GM12878 (cell line): ENCODE measurements around the gene UBE2D3. TPM values are rescaled to one million over a fixed set of nuclear protein-coding genes. Genes with fewer than 3 reads are reported as not detected.

Experiments
- ATAC-seq: fragments of 200-7000 bp; cut with Tn5 transposase; 3 replicates; pipeline ENCODE4 v1.9.1; 2020; ENCODE audit warnings: mild to moderate bottlenecking, moderate library complexity
- BruUV-seq: library from RNA; stranded (reverse); fragments of 400-500 nt; replicated peaks from 2 replicates; lab custom pipeline; 2021; lab: Mats Ljungman, UMichigan
- CTCF ChIA-PET: fragments of 300-600 bp; sonication (Branson Sonifier 250); formaldehyde crosslinking; extraction: SDS; loops from one replicate; lab custom pipeline; 2021; ENCODE audit warnings: inconsistent platforms; lab: Yijun Ruan, JAX
- POLR2A ChIA-PET: fragments of 350-600 bp; formaldehyde crosslinking; extraction: SDS; loops from one replicate; lab custom pipeline; 2021; ENCODE audit warnings: inconsistent platforms; lab: Charles Lee
- RAD21 ChIA-PET: fragments of 300-600 bp; sonication (Branson Sonifier 250); formaldehyde crosslinking; loops from one replicate; lab custom pipeline; 2023; ENCODE audit warnings: antibody characterized with exemption; ENCODE audit not compliant: unreplicated experiment; lab: Charles Lee
- SMC1A ChIA-PET: fragments of 300-600 bp; sonication (Branson Sonifier 250); formaldehyde crosslinking; loops from one replicate; lab custom pipeline; 2023; ENCODE audit not compliant: unreplicated experiment, uncharacterized antibody; lab: Charles Lee
- DNase-seq: peaks from one replicate; pipeline ENCODE4 v3.0.0-alpha.2; 2011; ENCODE audit warnings: low read depth, low spot score
- FAIRE-seq: peaks from 3 replicates; lab custom pipeline; 2011; peaks lifted over from hg19 to GRCh38; lab: Jason Lieb, UNC
- H2AFZ ChIP-seq: 2 replicates; pipeline ENCODE4 v1.6.0; 2011; ENCODE audit warnings: low read depth, low read length, control low read depth; ENCODE audit not compliant: control insufficient read depth
- H3K27ac ChIP-seq: 2 replicates; pipeline ENCODE4 v1.5.1; 2011; ENCODE audit warnings: control low read depth; ENCODE audit not compliant: control insufficient read depth, insufficient read depth
- H3K27me3 ChIP-seq, 2 experiments: replicated peaks in 1 of 2; 2 replicates each; pipeline versions ENCODE4 v1.6.0 to v1.6.1; 2011; ENCODE audit warnings: low read length in 1 of 2; ENCODE audit not compliant: control insufficient read depth in 2 of 2, insufficient read depth in 2 of 2
- H3K36me3 ChIP-seq, 2 experiments: 2 replicates each; pipeline ENCODE4 v1.5.1; 2011; ENCODE audit warnings: low read length in 1 of 2; ENCODE audit not compliant: control insufficient read depth in 2 of 2, insufficient read depth in 2 of 2
- H3K4me1 ChIP-seq: 2 replicates; pipeline ENCODE4 v1.6.1; 2011; ENCODE audit warnings: mild to moderate bottlenecking, low read length, moderate library complexity, mixed read lengths; ENCODE audit not compliant: control insufficient read depth, insufficient read depth
- H3K4me2 ChIP-seq: 2 replicates; pipeline ENCODE4 v1.6.0; 2011; ENCODE audit warnings: control low read depth; ENCODE audit not compliant: control insufficient read depth, insufficient read depth
- H3K4me3 ChIP-seq: fragments of 200-600 bp; sonication (generic); 2 replicates; pipeline ENCODE4 v1.5.1; 2016
- H3K79me2 ChIP-seq: 2 replicates; pipeline ENCODE4 v1.6.0; 2011; ENCODE audit warnings: low read length; ENCODE audit not compliant: control insufficient read depth, insufficient read depth
- H3K9ac ChIP-seq: 2 replicates; pipeline ENCODE4 v1.8.0; 2011; ENCODE audit warnings: low read length, control low read depth, mixed read lengths; ENCODE audit not compliant: control insufficient read depth, insufficient read depth
- H3K9me3 ChIP-seq: replicated peaks from 3 replicates; pipeline ENCODE4 v1.5.1; 2011; ENCODE audit warnings: mild to moderate bottlenecking, low read length; ENCODE audit not compliant: control insufficient read depth, insufficient read depth
- H4K20me1 ChIP-seq: 2 replicates; pipeline ENCODE4 v1.6.0; 2011; ENCODE audit not compliant: control insufficient read depth, insufficient read depth
- BCL3 ChIP-seq: IDR thresholded peaks from 2 replicates; pipeline ENCODE4 v1.6.1; 2011; ENCODE audit warnings: borderline replicate concordance, low read depth, mild to moderate bottlenecking, moderate library complexity, low read length; ENCODE audit not compliant: insufficient read depth, poor library complexity, severe bottlenecking
- FOS ChIP-seq: IDR thresholded peaks from 3 replicates; pipeline ENCODE4 v1.6.1; 2011; ENCODE audit warnings: borderline replicate concordance; ENCODE audit not compliant: insufficient read length; ENCODE audit errors: extremely low read depth
- KLF5 ChIP-seq: fragments of 450-650 bp; IDR thresholded peaks from 2 replicates; pipeline ENCODE4 v1.6.1; 2014; ENCODE audit warnings: mild to moderate bottlenecking; ENCODE audit not compliant: partially characterized antibody
- LARP7 ChIP-seq: fragments of 450-650 bp; IDR thresholded peaks from 2 replicates; pipeline ENCODE4 v1.6.1; 2017; ENCODE audit warnings: mild to moderate bottlenecking
- REST ChIP-seq: IDR thresholded peaks from 2 replicates; pipeline ENCODE4 v1.6.1; 2012; ENCODE audit warnings: mild to moderate bottlenecking, low read depth, low read length
- SMC3 ChIP-seq: IDR thresholded peaks from 2 replicates; pipeline ENCODE4 v1.6.1; 2011; ENCODE audit warnings: low read length, improper control_type of control experiment, borderline replicate concordance
- ZNF274 ChIP-seq: IDR thresholded peaks from one replicate; pipeline ENCODE4 v1.8.0; 2011; ENCODE audit not compliant: insufficient read length, insufficient read depth
- WGBS: methylation state at CpG from one replicate; pipeline ENCODE4 v1.1.6; 2016; ENCODE audit warnings: low lambda C conversion rate; ENCODE audit not compliant: insufficient replicate concordance, insufficient coverage; ENCODE audit errors: missing lambda C conversion rate; 5-methylcytosine and 5-hydroxymethylcytosine counted together
- in situ Hi-C: fragments of 300-500 bp; cut with MboI; formaldehyde crosslinking; loops from 9 replicates; pipeline ENCODE4 v1.14.3; 2018; ENCODE audit warnings: mixed read lengths
- intact Hi-C: fragments of 100-400 bp; cut with micrococcal nuclease; formaldehyde crosslinking; loops from one replicate; pipeline ENCODE4 v1.14.2; 2022; ENCODE audit not compliant: unreplicated experiment
- polyA plus RNA-seq, 11 experiments: library from polyadenylated mRNA; depleted of rRNA in 4 of 11; unstranded in 6 of 11; stranded (reverse) in 5 of 11; fragments of >200 nt; fragmentation: Nextera tagmentation in 4 of 11; fragmentation: Illumina TruSeq in 1 of 11; extraction: Ambion mirVana in 4 of 11; extraction: Trizol in 1 of 11; gene quantifications; 1 replicate in 1 of 11; 2 replicates in 10 of 11; pipeline versions ENCODE4 v1.2.1 to v1.2.3, GENCODE V29; 2011 to 2016; ENCODE audit warnings: inconsistent platforms in 2 of 11, missing spikeins in 2 of 11, low read depth in 1 of 11
- total RNA-seq, 4 experiments: library from RNA; depleted of rRNA in 3 of 4; stranded (reverse); fragments of >200 nt in 3 of 4; fragmentation: Illumina TruSeq in 1 of 4; extraction: Trizol in 1 of 4; gene quantifications; 2 replicates each; pipeline versions ENCODE4 v1.2.1 to v1.2.3, GENCODE V29; 2013 to 2021

Gene UBE2D3
- total and polyA plus RNA-seq, 10 of the 15 experiments (the other 5 are each of a cell fraction or from before 2014, with no cell fraction given): 162 to 572 (median 395) TPM

- RAD21 ChIA-PET: interaction anchor here (0.6 kb wide), 1 partner anchor 401 kb away, joined by 4 read pairs; no protein-coding TSS in a partner anchor
- Histone ChIP-seq H4K20me1 (no peaks in the 10 kb centered on the region), H3K27ac (no peak overlapping the region), H3K9ac (no peak overlapping the region), H3K9me3 (no peaks in the 10 kb centered on the region), H2AFZ (no peak overlapping the region), H3K36me3 (peaks cover 6 to 37% of the 10 kb centered on the region in 2 experiments), H3K4me1 (no peaks in the 10 kb centered on the region), H3K79me2 (peaks cover 11% of the 10 kb centered on the region), H3K27me3 (no peaks in the 10 kb centered on the region), H3K4me3 (no peak overlapping the region), H3K4me2 (no peak overlapping the region)
- SMC1A ChIA-PET: interaction anchor here (0.6 to 2.4 kb wide), 3 partner anchors 10 to 20 kb away, joined by 3 to 15 read pairs (median 3); no protein-coding TSS in a partner anchor
- BruUV-seq: no TSS peak
- ATAC-seq: no peak
- POLR2A ChIA-PET: no interaction called here
- in situ Hi-C loops (loop anchor here (25.0 kb wide), 1 partner anchor 212 kb away; the partner anchor contains the start of gene SLC9B1), intact Hi-C loops (loop anchor here (10.0 kb wide), 1 partner anchor 175 kb away; no protein-coding TSS in a partner anchor)
- FAIRE-seq: no peak
- CTCF ChIA-PET: interaction anchor here (0.9 to 1.8 kb wide), 3 partner anchors 10 to 20 kb away, joined by 3 to 6 read pairs (median 3); no protein-coding TSS in a partner anchor
- TF ChIP-seq BCL3: no peak
- no peak for TF ChIP-seq ZNF274
- TF ChIP-seq REST: no peak
- no peak for TF ChIP-seq LARP7
- no peak for TF ChIP-seq FOS
- TF ChIP-seq SMC3: no peak
- no peak for TF ChIP-seq KLF5
- WGBS: 32% methylated on average over 2 of the region's 2 CpGs
- no peak for DNase-seq
Observed at GRCh38 chr4:102799816-102800215, 27.5 kb downstream of the UBE2D3 start.
